Spleen (tissue), 7 donors: ENCODE data around the gene SNCB.

Experiments used
- POLR2A ChIP-seq, 3 donors: fragments of 450-650 bp; IDR thresholded peaks; one replicate each; pipeline ENCODE4 v1.5.1; 2017; ENCODE audit warnings: antibody characterized with exemption in 3 of 3, mild to moderate bottlenecking in 1 of 3
- POLR2AphosphoS5 ChIP-seq, 3 donors: sonication (generic); formaldehyde crosslinking; IDR thresholded peaks; one replicate each; pipeline ENCODE4 v1.5.1; 2017; ENCODE audit warnings: antibody characterized with exemption in 3 of 3
- TF ChIP-seq, protein P1 (sequence below), 11 experiments: fragments of 200-600 bp in 7 of 11; fragments of 450-650 bp in 4 of 11; sonication (generic) in 4 of 11; IDR thresholded peaks in 8 of 11; conservative IDR thresholded peaks in 3 of 11; 1 replicate in 7 of 11; 2 replicates in 4 of 11; pipeline versions ENCODE4 v1.4.0 to v1.8.0; 2016 to 2021; ENCODE audit warnings: antibody characterized with exemption in 11 of 11, inconsistent platforms in 4 of 11, mild to moderate bottlenecking in 1 of 11
- donor health status: DM: no; HTN: no; CAD: no; lungs with moderate emphysema.
- donor health status: DM: no; HTN: no; CAD: no.
- donor health status: DM: no; HTN: no; CAD: no.

GRCh38 chr5:176625512-176625911 lies 4.8 kb downstream of the SNCB start:
- TF ChIP-seq, protein P1, sequence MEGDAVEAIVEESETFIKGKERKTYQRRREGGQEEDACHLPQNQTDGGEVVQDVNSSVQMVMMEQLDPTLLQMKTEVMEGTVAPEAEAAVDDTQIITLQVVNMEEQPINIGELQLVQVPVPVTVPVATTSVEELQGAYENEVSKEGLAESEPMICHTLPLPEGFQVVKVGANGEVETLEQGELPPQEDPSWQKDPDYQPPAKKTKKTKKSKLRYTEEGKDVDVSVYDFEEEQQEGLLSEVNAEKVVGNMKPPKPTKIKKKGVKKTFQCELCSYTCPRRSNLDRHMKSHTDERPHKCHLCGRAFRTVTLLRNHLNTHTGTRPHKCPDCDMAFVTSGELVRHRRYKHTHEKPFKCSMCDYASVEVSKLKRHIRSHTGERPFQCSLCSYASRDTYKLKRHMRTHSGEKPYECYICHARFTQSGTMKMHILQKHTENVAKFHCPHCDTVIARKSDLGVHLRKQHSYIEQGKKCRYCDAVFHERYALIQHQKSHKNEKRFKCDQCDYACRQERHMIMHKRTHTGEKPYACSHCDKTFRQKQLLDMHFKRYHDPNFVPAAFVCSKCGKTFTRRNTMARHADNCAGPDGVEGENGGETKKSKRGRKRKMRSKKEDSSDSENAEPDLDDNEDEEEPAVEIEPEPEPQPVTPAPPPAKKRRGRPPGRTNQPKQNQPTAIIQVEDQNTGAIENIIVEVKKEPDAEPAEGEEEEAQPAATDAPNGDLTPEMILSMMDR (IDR thresholded peaks at IDR 0.05 in 8 of 11, conservative IDR thresholded peaks at IDR 0.05 in 3 of 11), result no peak
- TF ChIP-seq POLR2A (IDR thresholded peaks at IDR 0.05), result no peak
- TF ChIP-seq POLR2AphosphoS5 (IDR thresholded peaks at IDR 0.05), result no peak
